ENCODE results near the gene FAM3A. TPM values are rescaled to one million over a fixed set of nuclear protein-coding genes. Genes with fewer than 3 reads are reported as not detected.
"Not testable (repeated sequence)": the region's sequence is repeated elsewhere in the genome, so short reads cannot be mapped to it uniquely, and the experiment has no call there.

FAM3A gene, protein sequence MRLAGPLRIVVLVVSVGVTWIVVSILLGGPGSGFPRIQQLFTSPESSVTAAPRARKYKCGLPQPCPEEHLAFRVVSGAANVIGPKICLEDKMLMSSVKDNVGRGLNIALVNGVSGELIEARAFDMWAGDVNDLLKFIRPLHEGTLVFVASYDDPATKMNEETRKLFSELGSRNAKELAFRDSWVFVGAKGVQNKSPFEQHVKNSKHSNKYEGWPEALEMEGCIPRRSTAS
- total RNA-seq, result 10 to 100 TPM; 31.0 to 52.3 TPM

GRCh38 chrX:154515966-154516655, at the start of gene FAM3A:
Gene FAM3A, minus strand, starts transcription at chrX:154516232. Its CDS starts 460 bp downstream, at chrX:154515772.
- Histone ChIP-seq H3K4me1 (ENCODE audit: control insufficient read depth in 1 of 2, low read depth in 2 of 2) (peaks cover 3 to 13% of the 10 kb centered on the region in 2 donors), H3K36me3 (no peaks in the 10 kb centered on the region), H3K4me3 (peak within 1 kb of the TSS; percentile 81), H3K27me3 (replicated peaks; ENCODE audit: insufficient read depth) (no peaks in the 10 kb centered on the region), H3K9me3 (no peaks in the 10 kb centered on the region), H3K27ac (peak within 1 kb of the TSS; percentile 85 to 86)
- DNase-seq (ENCODE audit: low spot score) (peak; percentile 62), ATAC-seq (ENCODE audit: insufficient number of reproducible peaks, low FRiP score, low read depth) (peak; percentile 73)
- TF ChIP-seq CTCF (IDR thresholded peaks at IDR 0.05), result peak; percentile 6

GRCh38 chrX:154562295-154562694, 46.3 kb upstream of the FAM3A start:
- H3K4me1 ChIP-seq (ENCODE audit: control insufficient read depth in 1 of 2, low read depth in 2 of 2); H3K4me3 ChIP-seq; DNase-seq (ENCODE audit: low spot score); H3K36me3 ChIP-seq; H3K27me3 ChIP-seq (replicated peaks; ENCODE audit: insufficient read depth); H3K9me3 ChIP-seq; ATAC-seq (ENCODE audit: insufficient number of reproducible peaks, low FRiP score, low read depth); H3K27ac ChIP-seq: not testable (repeated sequence)

GRCh38 chrX:154560326-154560725, 44.3 kb upstream of the FAM3A start:
- not testable (repeated sequence) for H3K4me3 ChIP-seq; H3K27me3 ChIP-seq (replicated peaks; ENCODE audit: insufficient read depth); DNase-seq (ENCODE audit: low spot score); H3K36me3 ChIP-seq; H3K27ac ChIP-seq; ATAC-seq (ENCODE audit: insufficient number of reproducible peaks, low FRiP score, low read depth); H3K9me3 ChIP-seq; H3K4me1 ChIP-seq (ENCODE audit: control insufficient read depth in 1 of 2, low read depth in 2 of 2)

GRCh38 chrX:154558896-154559295, 42.9 kb upstream of the FAM3A start:
- not testable (repeated sequence) for H3K4me1 ChIP-seq (ENCODE audit: control insufficient read depth in 1 of 2, low read depth in 2 of 2); H3K27ac ChIP-seq; H3K9me3 ChIP-seq; ATAC-seq (ENCODE audit: insufficient number of reproducible peaks, low FRiP score, low read depth); H3K36me3 ChIP-seq; H3K4me3 ChIP-seq; DNase-seq (ENCODE audit: low spot score); H3K27me3 ChIP-seq (replicated peaks; ENCODE audit: insufficient read depth)

DNA sequence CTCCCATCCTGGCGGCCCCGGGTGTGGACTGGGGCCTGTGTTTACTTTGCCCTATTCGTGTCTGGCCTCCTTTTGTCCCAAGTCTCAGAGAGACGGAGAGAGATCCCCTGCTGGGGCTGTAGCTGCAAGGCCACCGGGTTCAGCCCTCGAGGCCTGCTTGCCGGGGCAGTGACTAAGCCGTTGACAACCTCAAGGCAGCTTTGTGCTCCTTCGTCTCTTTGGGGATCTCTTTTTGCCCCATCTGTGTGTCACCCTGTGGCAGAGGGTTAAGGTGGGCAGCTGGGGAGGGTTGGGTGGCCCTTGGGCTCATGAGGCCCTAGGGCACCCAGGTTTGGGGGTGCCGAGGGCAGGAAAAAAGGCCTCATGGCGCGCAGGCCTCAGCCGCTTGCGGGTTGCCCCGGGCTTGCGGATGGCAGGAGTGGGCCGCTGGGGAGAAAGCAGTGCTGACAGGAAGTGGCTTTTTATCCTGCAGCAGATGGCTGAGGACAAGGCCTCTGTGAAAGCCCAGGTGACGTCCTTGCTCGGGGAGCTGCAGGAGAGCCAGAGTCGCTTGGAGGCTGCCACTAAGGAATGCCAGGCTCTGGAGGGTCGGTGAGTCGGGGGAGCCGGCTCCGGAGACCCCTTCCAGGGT, 42.1 kb upstream of the FAM3A start:
- not testable (repeated sequence) for H3K27ac ChIP-seq; H3K4me3 ChIP-seq; H3K4me1 ChIP-seq (ENCODE audit: control insufficient read depth in 1 of 2, low read depth in 2 of 2); H3K9me3 ChIP-seq; H3K27me3 ChIP-seq (replicated peaks; ENCODE audit: insufficient read depth); DNase-seq (ENCODE audit: low spot score); H3K36me3 ChIP-seq; ATAC-seq (ENCODE audit: insufficient number of reproducible peaks, low FRiP score, low read depth)

GRCh38 chrX:154552112-154552806, 36.2 kb upstream of the FAM3A start:
- not testable (repeated sequence) for H3K9me3 ChIP-seq; H3K36me3 ChIP-seq; ATAC-seq (ENCODE audit: insufficient number of reproducible peaks, low FRiP score, low read depth); DNase-seq (ENCODE audit: low spot score); H3K4me1 ChIP-seq (ENCODE audit: control insufficient read depth in 1 of 2, low read depth in 2 of 2); H3K27ac ChIP-seq; H3K27me3 ChIP-seq (replicated peaks; ENCODE audit: insufficient read depth); H3K4me3 ChIP-seq

- no peaks in the 10 kb centered on the region for H3K9me3 ChIP-seq
- peaks cover 0 to 25% of the 10 kb centered on the region in 2 donors for H3K4me1 ChIP-seq (ENCODE audit: control insufficient read depth in 1 of 2, low read depth in 2 of 2)
- no peak for ATAC-seq (ENCODE audit: insufficient number of reproducible peaks, low FRiP score, low read depth)
- no peak for TF ChIP-seq CTCF (IDR thresholded peaks at IDR 0.05)
- H3K27ac ChIP-seq, result no peak overlapping the region
- H3K27me3 ChIP-seq (replicated peaks; ENCODE audit: insufficient read depth), result no peaks in the 10 kb centered on the region
- no peak for DNase-seq (ENCODE audit: low spot score)
- H3K36me3 ChIP-seq, result peaks cover 9% of the 10 kb centered on the region
- H3K4me3 ChIP-seq, result no peak overlapping the region
These were observed 33.7 kb upstream of the FAM3A start for GRCh38 chrX:154549766-154550165.
